ENCODE results near the gene ARFGEF3.
"Not testable (repeated sequence)": the region's sequence is repeated elsewhere in the genome, so short reads cannot be mapped to it uniquely, and the experiment has no call there.

ARFGEF3 gene

GRCh38 chr6:138175596-138175995, 13.9 kb downstream of the ARFGEF3 start:
- DNase-seq (ENCODE audit: low read depth): no peak

- no peak for DNase-seq (ENCODE audit: low read depth)
Measured at GRCh38 chr6:138176652-138177232, 15.0 kb downstream of the ARFGEF3 start.

- DNase-seq (ENCODE audit: low read depth): no peak
Measured at GRCh38 chr6:138182939-138183789, 21.4 kb downstream of the ARFGEF3 start.

- no peak for DNase-seq (ENCODE audit: low read depth)
Measured at GRCh38 chr6:138183790-138184134, 22.0 kb downstream of the ARFGEF3 start.

GRCh38 chr6:138184230-138184629, 22.5 kb downstream of the ARFGEF3 start:
- DNase-seq (ENCODE audit: low read depth): no peak

- DNase-seq (ENCODE audit: low read depth): no peak
Measured at GRCh38 chr6:138187156-138187555, 25.4 kb downstream of the ARFGEF3 start.

GRCh38 chr6:138188278-138188941, 26.7 kb downstream of the ARFGEF3 start:
- no peak for DNase-seq (ENCODE audit: low read depth)

GRCh38 chr6:138194287-138194686, 32.5 kb downstream of the ARFGEF3 start:
- DNase-seq (ENCODE audit: low read depth): no peak

- no peak for DNase-seq (ENCODE audit: low read depth)
Measured at GRCh38 chr6:138196122-138196738, 34.5 kb downstream of the ARFGEF3 start.

GRCh38 chr6:138197570-138197969, 35.8 kb downstream of the ARFGEF3 start:
- DNase-seq (ENCODE audit: low read depth): no peak

GRCh38 chr6:138198430-138199091, 36.8 kb downstream of the ARFGEF3 start:
- DNase-seq (ENCODE audit: low read depth): no peak

GRCh38 chr6:138201836-138202235, 40.1 kb downstream of the ARFGEF3 start:
- DNase-seq (ENCODE audit: low read depth): no peak

GRCh38 chr6:138203315-138203714, 41.6 kb downstream of the ARFGEF3 start:
- no peak for DNase-seq (ENCODE audit: low read depth)

- DNase-seq (ENCODE audit: low read depth): no peak
Measured at GRCh38 chr6:138204303-138204702, 42.6 kb downstream of the ARFGEF3 start.

GRCh38 chr6:138204792-138205384, 43.1 kb downstream of the ARFGEF3 start:
- DNase-seq (ENCODE audit: low read depth): no peak

- DNase-seq (ENCODE audit: low read depth): no peak
Measured at GRCh38 chr6:138205437-138206094, 43.8 kb downstream of the ARFGEF3 start.

- no peak for DNase-seq (ENCODE audit: low read depth)
Measured at GRCh38 chr6:138206862-138207261, 45.1 kb downstream of the ARFGEF3 start.

- no peak for DNase-seq (ENCODE audit: low read depth)
Measured at GRCh38 chr6:138211048-138211581, 49.4 kb downstream of the ARFGEF3 start.

- DNase-seq (ENCODE audit: low read depth): no peak
Measured at GRCh38 chr6:138211601-138212000, 49.9 kb downstream of the ARFGEF3 start.

GRCh38 chr6:138212530-138212929, 50.8 kb downstream of the ARFGEF3 start:
- not testable (repeated sequence) for DNase-seq (ENCODE audit: low read depth)
